Measurements from ENCODE around the gene GTF2H3. TPM values are rescaled to one million over a fixed set of nuclear protein-coding genes. Genes with fewer than 3 reads are reported as not detected.

Gene GTF2H3
- total and polyA plus RNA-seq, 4 donors, result 5.6 to 28.9 (median 21.2) TPM

DNA sequence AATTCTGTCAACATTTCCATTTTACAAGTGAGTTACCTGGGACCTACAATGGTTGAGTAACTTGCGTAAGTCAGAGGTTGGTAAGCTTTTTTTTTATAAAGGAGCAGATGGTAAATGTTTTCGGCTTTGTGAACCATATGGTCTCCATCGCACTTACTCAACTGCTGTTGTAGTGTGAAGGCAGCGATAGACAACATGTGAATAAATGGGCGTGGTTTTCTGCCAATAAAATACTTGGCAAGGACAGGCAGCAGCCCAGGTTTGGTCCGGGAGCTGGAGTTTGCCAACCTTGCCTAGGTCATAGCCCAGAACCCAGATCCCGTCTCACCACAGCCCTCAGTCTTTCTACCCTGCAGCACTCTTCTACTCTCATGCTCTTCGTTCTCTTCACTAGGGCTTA, 25.4 kb upstream of the GTF2H3 start:
- no peak overlapping the region for H3K27ac ChIP-seq (ENCODE audit: low read depth in 1 of 2, low read length in 1 of 2)
- peaks cover 30 to 54% (median 39%) of the 10 kb centered on the region in 4 donors for H3K36me3 ChIP-seq (ENCODE audit: control insufficient read depth in 4 of 4, insufficient read depth in 4 of 4, low read length in 4 of 4)
- H3K9me3 ChIP-seq (ENCODE audit: control insufficient read depth in 4 of 4, insufficient read depth in 3 of 4, low read length in 3 of 4), result no peaks in the 10 kb centered on the region
- no peak for DNase-seq
- H3K9ac ChIP-seq (ENCODE audit: insufficient read depth in 1 of 2, low read length in 2 of 2), result no peak overlapping the region
- no peak overlapping the region for H3K4me3 ChIP-seq
- H3K27me3 ChIP-seq (ENCODE audit: control insufficient read depth in 3 of 3, insufficient read depth in 3 of 3, low read length in 2 of 3), result no peaks in the 10 kb centered on the region
- 95 to 96% methylated on average over 8 of the region's 8 CpGs for WGBS, 2 donors
- no peak for ATAC-seq (ENCODE audit: insufficient read depth, low FRiP score)
- H3K4me1 ChIP-seq (ENCODE audit: control insufficient read depth in 5 of 5, insufficient read depth in 5 of 5, low read length in 5 of 5), result peaks cover 0 to 1% (median 0%) of the 10 kb centered on the region in 5 donors
- TF ChIP-seq CTCF (IDR thresholded peaks at IDR 0.05; ENCODE audit: control extremely low read depth, extremely low read depth), result no peak

- DNase-seq, result no peak
- H3K27me3 ChIP-seq (ENCODE audit: control insufficient read depth in 3 of 3, insufficient read depth in 3 of 3, low read length in 2 of 3), result no peaks in the 10 kb centered on the region
- no peaks in the 10 kb centered on the region for H3K4me1 ChIP-seq (ENCODE audit: control insufficient read depth in 5 of 5, insufficient read depth in 5 of 5, low read length in 5 of 5)
- 97 to 99% methylated on average over 2 of the region's 2 CpGs for WGBS, 2 donors
- H3K9me3 ChIP-seq (ENCODE audit: control insufficient read depth in 4 of 4, insufficient read depth in 3 of 4, low read length in 3 of 4), result no peaks in the 10 kb centered on the region
- peaks cover 27 to 57% (median 47%) of the 10 kb centered on the region in 4 donors for H3K36me3 ChIP-seq (ENCODE audit: control insufficient read depth in 4 of 4, insufficient read depth in 4 of 4, low read length in 4 of 4)
- ATAC-seq (ENCODE audit: insufficient read depth, low FRiP score), result no peak
- no peak overlapping the region for H3K9ac ChIP-seq (ENCODE audit: insufficient read depth in 1 of 2, low read length in 2 of 2)
- no peak for TF ChIP-seq CTCF (IDR thresholded peaks at IDR 0.05; ENCODE audit: control extremely low read depth, extremely low read depth)
- no peak overlapping the region for H3K27ac ChIP-seq (ENCODE audit: low read depth in 1 of 2, low read length in 1 of 2)
- H3K4me3 ChIP-seq, result no peak overlapping the region
Observed at GRCh38 chr12:123614110-123614509, 19.5 kb upstream of the GTF2H3 start.

GRCh38 chr12:123614531-123614930, 19.1 kb upstream of the GTF2H3 start:
- Histone ChIP-seq H3K27me3 (ENCODE audit: control insufficient read depth in 3 of 3, insufficient read depth in 3 of 3, low read length in 2 of 3) (no peaks in the 10 kb centered on the region), H3K4me3 (no peak overlapping the region), H3K36me3 (ENCODE audit: control insufficient read depth in 4 of 4, insufficient read depth in 4 of 4, low read length in 4 of 4) (peaks cover 27 to 55% (median 45%) of the 10 kb centered on the region in 4 donors), H3K27ac (ENCODE audit: low read depth in 1 of 2, low read length in 1 of 2) (no peak overlapping the region), H3K4me1 (ENCODE audit: control insufficient read depth in 5 of 5, insufficient read depth in 5 of 5, low read length in 5 of 5) (no peaks in the 10 kb centered on the region), H3K9me3 (ENCODE audit: control insufficient read depth in 4 of 4, insufficient read depth in 3 of 4, low read length in 3 of 4) (no peaks in the 10 kb centered on the region), H3K9ac (ENCODE audit: insufficient read depth in 1 of 2, low read length in 2 of 2) (no peak overlapping the region)
- WGBS, 2 donors, result 72 to 84% methylated on average over 4 of the region's 4 CpGs
- no peak for ATAC-seq (ENCODE audit: insufficient read depth, low FRiP score)
- TF ChIP-seq CTCF (IDR thresholded peaks at IDR 0.05; ENCODE audit: control extremely low read depth, extremely low read depth), result no peak
- no peak for DNase-seq

GRCh38 chr12:123617144-123617543, 16.5 kb upstream of the GTF2H3 start:
- H3K4me1 ChIP-seq (ENCODE audit: control insufficient read depth in 5 of 5, insufficient read depth in 5 of 5, low read length in 5 of 5), result no peaks in the 10 kb centered on the region
- no peak for DNase-seq
- ATAC-seq (ENCODE audit: insufficient read depth, low FRiP score), result no peak
- no peak overlapping the region for H3K27ac ChIP-seq (ENCODE audit: low read depth in 1 of 2, low read length in 1 of 2)
- WGBS, 2 donors, result 94 to 96% methylated on average over 3 of the region's 3 CpGs
- H3K27me3 ChIP-seq (ENCODE audit: control insufficient read depth in 3 of 3, insufficient read depth in 3 of 3, low read length in 2 of 3), result no peaks in the 10 kb centered on the region
- no peak overlapping the region for H3K4me3 ChIP-seq
- H3K36me3 ChIP-seq (ENCODE audit: control insufficient read depth in 4 of 4, insufficient read depth in 4 of 4, low read length in 4 of 4), result peaks cover 34 to 62% (median 44%) of the 10 kb centered on the region in 4 donors
- TF ChIP-seq CTCF (IDR thresholded peaks at IDR 0.05; ENCODE audit: control extremely low read depth, extremely low read depth), result no peak
- no peak overlapping the region for H3K9ac ChIP-seq (ENCODE audit: insufficient read depth in 1 of 2, low read length in 2 of 2)
- H3K9me3 ChIP-seq (ENCODE audit: control insufficient read depth in 4 of 4, insufficient read depth in 3 of 4, low read length in 3 of 4), result no peaks in the 10 kb centered on the region
